ENCODE measurements around the gene RPS6KA2. TPM values are rescaled to one million over a fixed set of nuclear protein-coding genes. Genes with fewer than 3 reads are reported as not detected.

RPS6KA2 gene
- total and polyA plus RNA-seq, 3 donors from 2014 or later = 18.4 to 21.7 (median 19.8) TPM

GRCh38 chr6:166495487-166496314 lies 131.3 kb downstream of the RPS6KA2 start:
- Histone ChIP-seq H3K4me3 (no peak overlapping the region), H3K36me3 (ENCODE audit: low read depth, missing control alignments) (no peaks in the 10 kb centered on the region), H3K9me3 (no peaks in the 10 kb centered on the region), H3K27ac (no peak overlapping the region), H3K27me3 (no peaks in the 10 kb centered on the region), H3K4me1 (peaks cover 10% of the 10 kb centered on the region)
- 91 to 93% methylated on average over 20 of the region's 20 CpGs for WGBS, 2 donors
- no peak for DNase-seq
- intact Hi-C loops (cut with DNase I; ENCODE audit: low total_unique reads) = no loop called here
- no peak for TF ChIP-seq POLR2A (IDR thresholded peaks at IDR 0.05)
- TF ChIP-seq CTCF (IDR thresholded peaks at IDR 0.05) = no peak

GRCh38 chr6:166494757-166495486 lies 132.1 kb downstream of the RPS6KA2 start:
- Histone ChIP-seq H3K27me3 (no peaks in the 10 kb centered on the region), H3K4me1 (peaks cover 10% of the 10 kb centered on the region), H3K4me3 (no peak overlapping the region), H3K27ac (no peak overlapping the region), H3K9me3 (no peaks in the 10 kb centered on the region), H3K36me3 (ENCODE audit: low read depth, missing control alignments) (no peaks in the 10 kb centered on the region)
- peak; percentile 62 for DNase-seq
- intact Hi-C loops (cut with DNase I; ENCODE audit: low total_unique reads) = no loop called here
- WGBS, 2 donors = 81 to 87% methylated on average over 17 to 31 of the region's 31 CpGs
- TF ChIP-seq POLR2A (IDR thresholded peaks at IDR 0.05) = no peak
- no peak for TF ChIP-seq CTCF (IDR thresholded peaks at IDR 0.05)

- H3K4me3 ChIP-seq = no peak overlapping the region
- H3K4me1 ChIP-seq = peaks cover 10% of the 10 kb centered on the region
- no peaks in the 10 kb centered on the region for H3K36me3 ChIP-seq (ENCODE audit: low read depth, missing control alignments)
- H3K27ac ChIP-seq = no peak overlapping the region
- intact Hi-C loops (cut with DNase I; ENCODE audit: low total_unique reads) = no loop called here
- DNase-seq = no peak
- 92% methylated on average over 7 to 9 of the region's 9 CpGs for WGBS, 2 donors
- no peaks in the 10 kb centered on the region for H3K9me3 ChIP-seq
- TF ChIP-seq CTCF (IDR thresholded peaks at IDR 0.05) = no peak
- TF ChIP-seq POLR2A (IDR thresholded peaks at IDR 0.05) = no peak
- H3K27me3 ChIP-seq = no peaks in the 10 kb centered on the region
These were observed 133.0 kb downstream of the RPS6KA2 start for GRCh38 chr6:166494101-166494441.

GRCh38 chr6:166493427-166494100 lies 133.5 kb downstream of the RPS6KA2 start:
- peaks cover 10% of the 10 kb centered on the region for H3K4me1 ChIP-seq
- no peaks in the 10 kb centered on the region for H3K9me3 ChIP-seq
- DNase-seq = no peak

More at GRCh38 chr6:166493427-166494100, 133.5 kb downstream of the RPS6KA2 start:
- no peak overlapping the region for H3K27ac ChIP-seq
- TF ChIP-seq CTCF (IDR thresholded peaks at IDR 0.05) (no peak), POLR2A (IDR thresholded peaks at IDR 0.05) (no peak)
- no peaks in the 10 kb centered on the region for H3K27me3 ChIP-seq
- intact Hi-C loops (cut with DNase I; ENCODE audit: low total_unique reads) = no loop called here
- no peak overlapping the region for H3K4me3 ChIP-seq
- H3K36me3 ChIP-seq (ENCODE audit: low read depth, missing control alignments) = no peaks in the 10 kb centered on the region
- WGBS, 2 donors = 88 to 98% methylated on average over 3 to 17 of the region's 21 CpGs

Measured in testis (tissue), 3 donors.